C4-2B (cell line): ENCODE results near the gene ELOVL6.

Experiments
- H3K27ac ChIP-seq: fragments of 450-650 bp; 2 replicates; pipeline ENCODE4 v1.5.1; 2017
- ZFX ChIP-seq: fragments of 450-650 bp; IDR thresholded peaks from 2 replicates; pipeline ENCODE4 v1.6.1; 2017
- TF ChIP-seq, protein P1 (sequence below): fragments of 450-650 bp; conservative IDR thresholded peaks from 2 replicates; pipeline ENCODE4 v1.5.1; 2017; ENCODE audit warnings: mild to moderate bottlenecking

Gene ELOVL6

DNA sequence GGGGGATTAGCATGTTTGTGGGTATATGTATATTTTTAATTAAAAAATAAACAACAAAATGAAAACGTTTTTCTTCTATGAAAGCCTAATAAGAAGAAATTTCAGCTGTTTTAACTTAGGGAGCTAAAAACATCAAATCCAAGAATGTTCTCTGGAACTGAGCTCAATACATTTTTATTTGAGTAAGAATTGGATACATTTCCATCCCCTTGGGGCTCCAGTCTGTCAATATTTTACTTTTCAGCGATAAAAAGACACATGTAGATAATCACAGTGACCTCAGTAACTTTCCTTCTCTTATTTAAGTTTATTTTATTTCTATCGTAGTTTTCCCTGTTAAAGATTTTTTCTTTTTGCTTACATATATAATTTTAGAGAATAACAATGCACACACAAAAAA, 59.3 kb downstream of the ELOVL6 start:
- TF ChIP-seq, protein P1, sequence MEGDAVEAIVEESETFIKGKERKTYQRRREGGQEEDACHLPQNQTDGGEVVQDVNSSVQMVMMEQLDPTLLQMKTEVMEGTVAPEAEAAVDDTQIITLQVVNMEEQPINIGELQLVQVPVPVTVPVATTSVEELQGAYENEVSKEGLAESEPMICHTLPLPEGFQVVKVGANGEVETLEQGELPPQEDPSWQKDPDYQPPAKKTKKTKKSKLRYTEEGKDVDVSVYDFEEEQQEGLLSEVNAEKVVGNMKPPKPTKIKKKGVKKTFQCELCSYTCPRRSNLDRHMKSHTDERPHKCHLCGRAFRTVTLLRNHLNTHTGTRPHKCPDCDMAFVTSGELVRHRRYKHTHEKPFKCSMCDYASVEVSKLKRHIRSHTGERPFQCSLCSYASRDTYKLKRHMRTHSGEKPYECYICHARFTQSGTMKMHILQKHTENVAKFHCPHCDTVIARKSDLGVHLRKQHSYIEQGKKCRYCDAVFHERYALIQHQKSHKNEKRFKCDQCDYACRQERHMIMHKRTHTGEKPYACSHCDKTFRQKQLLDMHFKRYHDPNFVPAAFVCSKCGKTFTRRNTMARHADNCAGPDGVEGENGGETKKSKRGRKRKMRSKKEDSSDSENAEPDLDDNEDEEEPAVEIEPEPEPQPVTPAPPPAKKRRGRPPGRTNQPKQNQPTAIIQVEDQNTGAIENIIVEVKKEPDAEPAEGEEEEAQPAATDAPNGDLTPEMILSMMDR: no peak
- TF ChIP-seq ZFX: no peak

DNA sequence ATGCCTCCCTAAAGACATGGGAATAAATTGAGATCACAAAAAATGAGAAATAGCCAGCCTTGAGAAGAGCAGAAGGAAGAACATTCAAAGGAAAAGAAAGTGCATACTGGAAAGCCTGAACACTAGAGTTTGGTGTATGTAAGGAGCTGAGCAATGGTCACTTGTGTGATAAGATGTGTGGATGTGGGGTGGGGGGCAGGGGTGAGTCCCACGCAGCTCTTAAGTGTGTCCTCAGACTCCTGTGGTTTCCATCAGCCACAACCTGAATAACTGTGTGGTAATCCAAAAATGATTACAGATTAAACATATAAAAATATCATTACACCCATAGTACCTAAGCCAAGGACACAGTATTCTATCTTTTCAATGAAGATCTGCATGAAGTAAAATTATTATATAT, 59.9 kb downstream of the ELOVL6 start:
- TF ChIP-seq, protein P1: no peak
- no peak for TF ChIP-seq ZFX

More for the DNA sequence above, 59.3 kb downstream of the ELOVL6 start:
- no peak overlapping the region for H3K27ac ChIP-seq

DNA sequence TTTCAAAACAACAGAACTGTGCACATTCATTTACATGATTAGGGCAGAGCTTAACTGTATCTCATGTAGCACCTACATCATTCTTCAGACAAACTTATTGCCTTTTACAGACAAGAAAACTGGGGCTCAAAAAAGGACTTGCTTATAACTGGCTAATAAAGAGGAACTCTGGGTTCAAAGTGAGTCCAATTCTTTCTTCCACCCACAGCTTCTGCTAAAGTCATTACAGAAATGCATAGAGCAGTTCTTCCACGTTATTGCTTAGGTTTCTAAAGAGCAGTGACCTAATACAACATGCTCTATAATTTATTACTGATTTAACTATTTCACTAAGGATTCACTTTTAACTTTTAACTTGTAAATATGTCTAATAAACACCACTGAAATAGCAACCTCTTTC, 60.6 kb downstream of the ELOVL6 start:
- TF ChIP-seq, protein P1: no peak
- no peak for TF ChIP-seq ZFX
- H3K27ac ChIP-seq: no peak overlapping the region

More for the DNA sequence above, 59.9 kb downstream of the ELOVL6 start:
- no peak overlapping the region for H3K27ac ChIP-seq

DNA sequence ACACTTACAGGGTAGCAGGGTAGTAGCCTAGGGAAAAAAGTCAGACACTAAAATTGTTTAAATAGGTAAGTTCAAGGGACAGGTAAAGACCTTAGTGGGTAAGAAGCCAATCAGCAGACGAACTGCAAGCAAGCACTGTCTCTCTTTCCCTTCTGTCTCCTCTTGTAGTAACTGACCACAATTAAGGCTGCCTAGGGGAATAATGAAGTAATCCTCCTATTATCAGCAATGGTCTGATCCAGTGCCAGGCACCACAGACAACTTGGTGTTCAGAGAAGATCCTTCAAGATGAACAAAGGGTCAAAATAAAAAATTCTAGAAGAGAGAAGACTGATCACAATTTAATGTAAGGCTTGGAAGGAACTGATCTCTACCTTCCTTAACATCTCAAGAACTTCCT, 62.9 kb downstream of the ELOVL6 start:
- no peak overlapping the region for H3K27ac ChIP-seq
- TF ChIP-seq, protein P1: no peak
- no peak for TF ChIP-seq ZFX

DNA sequence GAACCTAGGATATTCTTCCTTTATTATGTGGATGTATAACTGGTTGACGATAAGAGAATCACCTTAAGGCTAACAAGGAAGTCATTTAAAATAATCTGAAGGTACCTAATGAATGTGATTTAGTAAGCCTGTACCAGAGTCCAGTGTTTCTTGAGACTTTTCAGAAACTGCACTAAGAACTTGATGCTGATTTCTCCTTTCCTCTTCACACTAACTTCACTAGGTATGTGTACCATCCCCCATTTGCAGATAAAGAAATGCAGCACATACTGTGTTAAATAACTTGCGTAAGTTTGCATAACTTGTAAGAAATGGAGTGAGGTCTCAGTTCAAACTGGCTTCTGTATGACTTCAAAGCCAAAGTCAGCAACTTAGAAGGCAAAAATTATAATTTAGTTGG, 63.3 kb downstream of the ELOVL6 start:
- no peak overlapping the region for H3K27ac ChIP-seq
- no peak for TF ChIP-seq ZFX
- TF ChIP-seq, protein P1: no peak

DNA sequence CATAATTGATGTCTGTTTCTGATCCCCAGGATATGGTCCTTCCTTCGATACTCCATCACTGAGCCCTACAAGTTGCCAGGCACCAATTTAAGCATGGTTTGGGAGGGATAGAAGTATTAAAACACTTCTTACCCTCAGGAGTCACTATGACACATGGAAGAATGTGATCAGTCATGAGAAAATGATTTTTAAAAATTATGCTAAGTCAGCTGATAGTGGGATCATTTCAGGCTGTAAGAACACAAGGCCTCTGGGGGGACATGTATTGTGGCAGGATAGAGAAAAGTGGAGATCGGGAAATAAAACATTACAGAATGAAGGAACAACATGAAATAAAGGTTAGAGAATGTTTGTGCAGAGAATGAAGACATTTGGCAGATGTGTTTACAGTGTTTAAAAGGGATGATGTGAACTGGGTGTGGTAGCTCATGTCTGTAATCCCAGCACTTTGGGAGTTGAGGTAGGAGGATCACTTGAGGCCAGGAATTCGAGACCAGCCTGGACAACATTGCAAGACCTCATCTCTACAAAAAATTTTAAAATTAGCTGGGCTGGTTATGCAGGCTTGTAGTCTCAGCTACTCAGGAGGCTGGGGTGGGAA, 64.0 kb downstream of the ELOVL6 start:
- TF ChIP-seq ZFX: no peak
- TF ChIP-seq, protein P1: no peak
- no peak overlapping the region for H3K27ac ChIP-seq

DNA sequence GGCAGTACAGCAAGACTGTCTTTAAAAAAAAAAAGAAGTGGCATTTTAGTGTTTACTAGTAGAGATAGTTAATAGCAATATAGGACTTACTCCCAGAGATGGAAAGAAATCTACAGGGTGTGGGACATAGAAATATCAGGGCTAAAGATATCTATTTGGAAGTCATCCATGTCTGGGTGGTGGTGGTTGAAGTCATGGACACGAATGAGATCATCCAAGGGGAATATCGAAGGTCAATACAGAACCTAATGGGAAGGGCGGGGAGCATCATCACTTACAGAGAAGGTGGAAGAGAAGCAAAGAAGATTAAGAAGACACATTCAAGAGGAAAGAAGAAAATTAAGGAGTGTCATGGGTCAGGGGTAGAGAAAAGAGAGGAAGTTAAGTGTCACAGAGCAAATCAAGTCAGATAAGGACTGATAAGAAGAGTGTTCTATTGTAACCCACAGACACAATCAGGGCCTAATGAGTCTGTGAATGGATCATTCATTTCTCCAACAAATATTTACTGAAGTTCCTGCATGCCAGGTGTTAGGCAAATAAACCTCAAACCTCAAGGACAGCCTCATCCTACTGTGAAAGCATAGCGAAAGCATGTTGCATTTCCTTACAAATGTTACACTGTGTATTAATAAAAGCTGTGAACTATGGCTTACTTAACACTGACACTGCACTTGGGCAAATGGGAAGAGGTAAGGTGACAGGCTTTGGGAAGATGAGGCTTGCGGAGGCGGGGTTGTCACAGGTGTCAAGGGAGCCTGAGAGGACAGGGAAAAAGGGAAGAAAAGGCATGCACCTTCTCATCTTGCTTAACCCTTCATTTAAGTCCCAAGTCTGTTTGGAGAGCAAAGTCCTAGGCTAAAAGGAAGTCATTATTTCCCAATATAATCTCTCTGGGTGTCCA, 65.3 kb downstream of the ELOVL6 start:
- TF ChIP-seq, protein P1: no peak
- no peak for TF ChIP-seq ZFX
- no peak overlapping the region for H3K27ac ChIP-seq
